Stimulated activated naive CD8-positive, alpha-beta T cell treated with anti-CD3 and anti-CD28 coated beads, Interleukin-15, amount 100 ng/mL, for 72 hours (primary cell): ENCODE measurements around the gene ABCA6.
"Not testable (repeated sequence)": the region's sequence is repeated elsewhere in the genome, so short reads cannot be mapped to it uniquely, and the experiment has no call there.

Experiments used
- ATAC-seq: fragments of 150-1000 bp; cut with Tn5 transposase; 2 replicates; pipeline ENCODE4 v1.10.0; 2021; ENCODE audit warnings: mild to moderate bottlenecking, moderate library complexity
- DNase-seq, 2 donors: peaks; one replicate each; pipeline ENCODE4 v3.0.0; 2021 to 2022
- H3K27ac Mint-ChIP-seq, 2 donors: one replicate each; pipeline ENCODE4 v1.8.0; 2022; ENCODE audit warnings: mild to moderate bottlenecking in 2 of 2, mixed read lengths in 2 of 2, moderate library complexity in 2 of 2
- H3K27me3 Mint-ChIP-seq: one replicate; pipeline ENCODE4 v1.8.0; 2022; ENCODE audit warnings: mixed read lengths
- H3K4me1 Mint-ChIP-seq: one replicate; pipeline ENCODE4 v1.8.0; 2022; ENCODE audit warnings: mild to moderate bottlenecking, mixed read lengths
- H3K4me3 Mint-ChIP-seq, 2 donors: one replicate each; pipeline ENCODE4 v1.8.0; 2022; ENCODE audit warnings: mild to moderate bottlenecking in 2 of 2, mixed read lengths in 2 of 2, moderate library complexity in 1 of 2
- H3K9me3 Mint-ChIP-seq, 2 donors: one replicate each; pipeline ENCODE4 v1.8.0; 2022; ENCODE audit warnings: mixed read lengths in 2 of 2

The ABCA6 gene, protein sequence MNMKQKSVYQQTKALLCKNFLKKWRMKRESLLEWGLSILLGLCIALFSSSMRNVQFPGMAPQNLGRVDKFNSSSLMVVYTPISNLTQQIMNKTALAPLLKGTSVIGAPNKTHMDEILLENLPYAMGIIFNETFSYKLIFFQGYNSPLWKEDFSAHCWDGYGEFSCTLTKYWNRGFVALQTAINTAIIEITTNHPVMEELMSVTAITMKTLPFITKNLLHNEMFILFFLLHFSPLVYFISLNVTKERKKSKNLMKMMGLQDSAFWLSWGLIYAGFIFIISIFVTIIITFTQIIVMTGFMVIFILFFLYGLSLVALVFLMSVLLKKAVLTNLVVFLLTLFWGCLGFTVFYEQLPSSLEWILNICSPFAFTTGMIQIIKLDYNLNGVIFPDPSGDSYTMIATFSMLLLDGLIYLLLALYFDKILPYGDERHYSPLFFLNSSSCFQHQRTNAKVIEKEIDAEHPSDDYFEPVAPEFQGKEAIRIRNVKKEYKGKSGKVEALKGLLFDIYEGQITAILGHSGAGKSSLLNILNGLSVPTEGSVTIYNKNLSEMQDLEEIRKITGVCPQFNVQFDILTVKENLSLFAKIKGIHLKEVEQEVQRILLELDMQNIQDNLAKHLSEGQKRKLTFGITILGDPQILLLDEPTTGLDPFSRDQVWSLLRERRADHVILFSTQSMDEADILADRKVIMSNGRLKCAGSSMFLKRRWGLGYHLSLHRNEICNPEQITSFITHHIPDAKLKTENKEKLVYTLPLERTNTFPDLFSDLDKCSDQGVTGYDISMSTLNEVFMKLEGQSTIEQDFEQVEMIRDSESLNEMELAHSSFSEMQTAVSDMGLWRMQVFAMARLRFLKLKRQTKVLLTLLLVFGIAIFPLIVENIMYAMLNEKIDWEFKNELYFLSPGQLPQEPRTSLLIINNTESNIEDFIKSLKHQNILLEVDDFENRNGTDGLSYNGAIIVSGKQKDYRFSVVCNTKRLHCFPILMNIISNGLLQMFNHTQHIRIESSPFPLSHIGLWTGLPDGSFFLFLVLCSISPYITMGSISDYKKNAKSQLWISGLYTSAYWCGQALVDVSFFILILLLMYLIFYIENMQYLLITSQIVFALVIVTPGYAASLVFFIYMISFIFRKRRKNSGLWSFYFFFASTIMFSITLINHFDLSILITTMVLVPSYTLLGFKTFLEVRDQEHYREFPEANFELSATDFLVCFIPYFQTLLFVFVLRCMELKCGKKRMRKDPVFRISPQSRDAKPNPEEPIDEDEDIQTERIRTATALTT (N-terminal part only)

DNA sequence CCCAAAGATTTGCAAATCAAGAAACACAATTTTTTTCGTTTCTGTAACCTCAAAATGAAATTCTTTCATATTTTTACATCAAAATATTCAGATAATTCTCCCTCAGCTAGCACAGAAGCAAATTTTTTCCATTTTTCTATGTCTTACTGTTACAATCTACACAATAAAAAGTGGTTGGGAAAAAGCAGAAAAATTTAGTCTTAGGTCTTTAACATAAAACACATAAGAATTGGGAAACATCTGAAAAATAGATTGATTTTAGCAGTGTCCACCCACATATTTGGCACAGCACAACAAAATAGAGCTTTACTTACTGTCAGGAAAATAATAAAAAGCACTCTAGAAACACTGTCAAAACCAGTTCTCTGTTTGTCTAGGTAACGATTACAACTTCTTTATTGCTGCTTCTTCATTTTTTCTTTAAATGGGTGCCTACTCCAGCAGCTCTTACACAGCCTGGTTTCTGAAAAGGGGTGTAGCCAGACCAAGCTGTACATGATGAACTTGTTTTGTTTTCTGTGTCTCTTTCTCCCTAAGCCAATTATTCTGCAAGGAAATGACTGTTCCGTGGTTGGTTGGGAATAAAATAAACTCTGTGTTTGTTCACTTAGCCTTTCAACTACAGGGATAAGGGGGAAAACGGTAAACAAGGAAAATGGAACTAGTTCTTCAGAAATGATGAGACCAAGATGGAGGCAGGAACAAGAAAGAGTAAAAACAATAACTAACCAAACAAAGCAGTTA lies at the start of gene ABCA6:
Gene ABCA6 (minus strand): TSS at position 465 of the 744 bp plus-strand sequence. CDS start 1,192 bp downstream, outside the sequence.
- H3K27me3 Mint-ChIP-seq: peaks cover 7% of the 10 kb centered on the region
- no peak for ATAC-seq
- no peak within 1 kb of the TSS for H3K4me3 Mint-ChIP-seq
- no peaks in the 10 kb centered on the region for H3K9me3 Mint-ChIP-seq
- no peaks in the 10 kb centered on the region for H3K4me1 Mint-ChIP-seq
- DNase-seq: no peak
- no peak within 1 kb of the TSS for H3K27ac Mint-ChIP-seq

DNA sequence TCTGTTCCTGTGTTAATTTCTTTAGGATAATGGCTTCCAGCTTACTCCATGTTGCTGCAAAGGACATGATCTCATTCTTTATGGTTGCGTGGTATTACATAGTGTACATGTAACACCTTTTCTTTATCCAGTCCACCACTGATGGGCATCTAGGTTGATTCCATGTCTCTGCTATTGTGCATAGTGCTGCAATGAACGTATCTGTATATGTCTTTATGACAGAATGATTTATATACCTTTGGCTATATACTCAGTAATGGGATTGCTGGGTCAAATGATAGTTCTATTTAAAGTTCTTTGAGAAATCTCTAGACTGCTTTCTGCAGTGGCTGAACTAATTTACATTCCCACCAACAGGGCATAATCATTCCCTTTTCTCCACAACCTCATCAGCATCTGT lies 47.1 kb upstream of the ABCA6 start:
- Mint-ChIP-seq H3K4me3 (no peak overlapping the region), H3K27ac (no peak overlapping the region), H3K9me3 (no peaks in the 10 kb centered on the region), H3K27me3 (no peaks in the 10 kb centered on the region), H3K4me1 (no peaks in the 10 kb centered on the region)
- no peak for DNase-seq
- ATAC-seq: no peak

DNA sequence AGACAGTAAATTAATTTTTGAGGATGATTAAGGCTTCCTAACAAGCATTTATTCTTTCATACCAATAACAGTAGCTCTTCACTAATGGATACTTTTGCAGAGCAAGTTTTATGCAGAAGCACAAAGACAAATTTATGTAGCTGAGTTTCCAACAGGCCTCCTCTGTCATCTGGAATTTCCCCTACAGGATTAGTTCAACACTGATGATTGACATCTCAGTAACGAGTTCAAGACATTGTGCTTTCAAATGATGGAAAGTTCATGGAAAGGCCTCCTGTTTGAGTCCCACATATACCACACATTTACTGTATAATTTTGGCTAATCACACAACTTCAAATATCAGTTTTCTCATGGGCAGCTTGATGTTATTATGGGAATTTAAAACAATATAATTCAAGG lies 46.4 kb upstream of the ABCA6 start:
- no peak for DNase-seq
- ATAC-seq: no peak

DNA sequence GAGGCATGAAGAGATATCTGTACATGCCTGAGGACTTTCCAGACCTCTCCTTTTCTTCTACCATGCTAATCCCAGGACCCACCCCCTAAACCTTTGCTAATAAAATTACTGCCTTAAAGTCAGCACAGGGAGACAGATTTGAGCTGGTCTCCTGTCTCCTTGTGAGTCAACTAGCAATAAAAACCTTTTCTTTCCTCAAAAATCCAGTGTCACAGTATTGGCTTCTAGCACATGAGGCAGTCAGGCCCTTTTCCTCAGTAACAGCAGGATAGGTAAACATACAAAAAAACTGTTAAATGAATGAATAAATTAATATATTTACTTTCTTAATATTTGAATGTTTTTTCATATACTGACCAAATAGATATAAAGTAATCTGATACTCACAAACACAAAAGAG lies 45.6 kb upstream of the ABCA6 start:
- DNase-seq (no peak), ATAC-seq (no peak)
- Mint-ChIP-seq H3K4me1 (no peaks in the 10 kb centered on the region), H3K9me3 (no peaks in the 10 kb centered on the region), H3K27ac (no peak overlapping the region), H3K27me3 (no peaks in the 10 kb centered on the region), H3K4me3 (no peak overlapping the region)

More for the DNA sequence above, 46.4 kb upstream of the ABCA6 start:
- Mint-ChIP-seq H3K9me3 (no peaks in the 10 kb centered on the region), H3K4me1 (no peaks in the 10 kb centered on the region), H3K27ac (no peak overlapping the region), H3K27me3 (no peaks in the 10 kb centered on the region), H3K4me3 (no peak overlapping the region)

DNA sequence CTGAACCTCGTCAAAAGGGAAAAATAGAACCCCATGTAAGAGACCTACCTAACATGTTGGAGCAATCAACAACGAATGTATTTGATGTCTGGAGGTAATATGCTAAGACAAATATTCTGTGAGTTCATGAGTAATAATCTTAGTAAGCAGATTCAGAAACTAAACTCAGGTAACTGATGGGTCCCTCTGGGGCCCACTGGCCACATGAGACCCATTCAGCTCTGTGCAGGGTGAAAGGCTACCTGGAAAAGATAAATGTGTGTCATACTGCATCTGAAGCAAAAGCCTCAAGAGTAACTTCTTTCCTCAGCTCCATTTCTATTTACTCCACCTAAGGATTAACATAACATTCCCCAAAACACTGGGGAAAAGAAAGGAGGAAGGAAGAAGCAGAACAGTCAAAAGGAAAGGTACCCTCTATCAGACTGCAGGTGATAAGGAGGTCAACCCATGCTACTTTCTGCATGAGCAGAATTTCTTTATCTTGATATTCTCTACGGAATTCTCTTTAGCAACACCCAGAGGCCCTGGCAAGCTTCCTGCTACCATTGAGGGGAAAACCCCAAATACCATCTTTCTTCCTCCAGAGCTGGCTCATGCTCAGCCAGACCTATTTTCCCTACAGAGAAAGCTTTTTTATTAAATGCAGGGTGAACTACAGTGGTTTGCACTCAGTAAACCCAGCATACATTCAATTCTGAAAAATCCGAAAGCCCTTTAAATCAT lies 37.7 kb upstream of the ABCA6 start:
- no peak for DNase-seq

DNA sequence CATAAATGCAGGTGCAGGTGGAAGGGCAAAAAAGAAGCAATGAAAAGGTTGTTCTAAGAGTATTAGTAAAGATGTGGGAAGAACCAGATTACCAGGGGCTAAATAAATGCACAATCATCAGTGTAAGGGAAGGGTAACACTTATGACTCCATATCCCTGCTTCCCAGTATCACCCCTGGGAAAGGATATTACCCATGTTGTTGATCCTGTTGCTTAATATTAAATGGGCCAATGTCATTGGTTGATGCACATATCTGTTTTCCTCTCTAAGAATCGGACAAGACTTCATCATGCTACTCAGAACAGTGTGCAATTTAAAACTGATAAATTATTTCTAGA lies 34.7 kb upstream of the ABCA6 start:
- Mint-ChIP-seq H3K4me1 (no peaks in the 10 kb centered on the region), H3K9me3 (no peaks in the 10 kb centered on the region), H3K27ac (peak overlapping the region in 1 of 2 donors; percentile 61), H3K27me3 (no peaks in the 10 kb centered on the region), H3K4me3 (no peak overlapping the region)
- ATAC-seq: no peak
- DNase-seq: no peak

More for the DNA sequence above, 37.7 kb upstream of the ABCA6 start:
- H3K27me3 Mint-ChIP-seq: no peaks in the 10 kb centered on the region
- no peaks in the 10 kb centered on the region for H3K4me1 Mint-ChIP-seq
- no peak overlapping the region for H3K4me3 Mint-ChIP-seq
- no peak overlapping the region for H3K27ac Mint-ChIP-seq
- ATAC-seq: no peak
- H3K9me3 Mint-ChIP-seq: no peaks in the 10 kb centered on the region

DNA sequence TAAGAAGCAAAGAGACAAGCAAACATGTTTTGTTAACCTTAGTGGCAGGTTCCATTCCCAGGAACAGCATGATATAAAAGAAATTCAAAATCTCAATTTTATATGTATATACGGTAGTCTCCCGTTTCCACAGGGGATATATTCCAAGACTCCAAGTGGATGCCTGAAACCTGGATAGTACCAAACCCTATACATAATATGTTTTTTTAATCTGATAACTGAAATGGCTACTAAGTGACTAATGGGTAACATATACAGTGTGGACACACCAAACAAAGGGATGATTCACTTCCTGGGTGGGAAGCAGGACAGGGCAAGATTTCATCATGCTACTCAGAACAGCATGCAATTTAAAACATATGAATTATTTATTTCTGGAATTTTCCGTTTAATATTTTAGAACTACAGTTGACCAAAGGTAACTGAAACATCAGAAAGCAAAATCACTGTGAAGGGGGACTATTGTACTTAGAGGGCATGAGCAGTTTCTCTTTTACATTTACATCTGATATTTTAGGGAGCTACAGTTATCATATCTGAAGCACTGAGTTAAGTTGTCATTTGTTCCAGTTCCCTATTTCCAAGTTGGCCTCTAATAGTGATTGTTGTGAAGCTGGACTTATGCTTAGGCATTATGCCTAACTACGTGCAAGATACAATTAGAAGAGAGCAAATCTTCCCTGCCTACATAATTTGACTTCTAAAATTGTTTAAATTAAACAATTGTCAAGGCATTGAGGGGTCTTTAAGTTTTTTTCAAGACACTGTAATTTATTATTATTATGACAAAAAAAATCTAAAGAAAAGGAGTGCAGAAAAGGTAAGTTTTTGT lies 34.1 kb upstream of the ABCA6 start:
- DNase-seq: no peak
- peak overlapping the region in 1 of 2 donors; percentile 61 for H3K27ac Mint-ChIP-seq
- no peaks in the 10 kb centered on the region for H3K4me1 Mint-ChIP-seq
- peak; percentile 45 for ATAC-seq
- H3K9me3 Mint-ChIP-seq: no peaks in the 10 kb centered on the region
- no peak overlapping the region for H3K4me3 Mint-ChIP-seq
- no peaks in the 10 kb centered on the region for H3K27me3 Mint-ChIP-seq

DNA sequence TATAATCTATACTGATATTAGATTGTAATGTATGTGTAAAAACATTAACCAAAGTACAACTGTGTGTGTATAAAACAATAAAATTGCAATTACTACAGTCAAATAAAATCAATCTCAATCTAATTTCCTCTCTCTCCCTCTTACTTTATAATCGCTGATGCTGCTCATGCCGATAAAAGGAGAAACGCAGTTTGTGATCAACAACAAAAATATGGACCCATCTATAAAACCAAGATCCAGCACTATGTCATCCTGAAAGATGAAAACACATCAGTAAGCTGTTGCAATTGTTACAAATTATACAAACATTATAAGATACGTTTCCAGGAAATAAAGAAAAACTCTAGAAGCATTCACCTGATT lies 33.5 kb upstream of the ABCA6 start:
- Mint-ChIP-seq H3K27ac (no peak overlapping the region), H3K4me1 (no peaks in the 10 kb centered on the region), H3K9me3 (no peaks in the 10 kb centered on the region), H3K27me3 (no peaks in the 10 kb centered on the region), H3K4me3 (no peak overlapping the region)
- ATAC-seq (no peak), DNase-seq (no peak)

DNA sequence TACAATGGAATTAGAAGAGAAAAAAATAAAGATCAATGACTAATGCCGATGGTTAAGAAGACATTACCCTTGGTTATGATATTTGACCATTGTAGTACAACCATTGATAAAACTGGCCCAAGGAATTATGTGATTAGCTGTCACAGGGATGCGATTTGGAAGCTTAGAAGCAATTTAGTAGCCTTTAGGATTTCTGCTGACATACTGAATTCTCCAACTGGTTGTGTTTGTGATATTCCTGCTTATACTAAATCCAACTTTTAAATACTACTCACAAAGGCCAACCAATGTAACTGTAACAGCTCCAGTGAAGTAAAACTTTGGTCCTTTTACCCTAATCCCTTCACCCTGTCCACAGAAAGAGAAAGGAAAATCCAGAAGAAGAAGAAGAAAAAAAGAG lies 31.4 kb upstream of the ABCA6 start:
- H3K27me3 Mint-ChIP-seq: no peaks in the 10 kb centered on the region
- no peak for DNase-seq
- no peak for ATAC-seq
- no peak overlapping the region for H3K27ac Mint-ChIP-seq
- H3K9me3 Mint-ChIP-seq: no peaks in the 10 kb centered on the region
- H3K4me3 Mint-ChIP-seq: no peak overlapping the region
- H3K4me1 Mint-ChIP-seq: no peaks in the 10 kb centered on the region

DNA sequence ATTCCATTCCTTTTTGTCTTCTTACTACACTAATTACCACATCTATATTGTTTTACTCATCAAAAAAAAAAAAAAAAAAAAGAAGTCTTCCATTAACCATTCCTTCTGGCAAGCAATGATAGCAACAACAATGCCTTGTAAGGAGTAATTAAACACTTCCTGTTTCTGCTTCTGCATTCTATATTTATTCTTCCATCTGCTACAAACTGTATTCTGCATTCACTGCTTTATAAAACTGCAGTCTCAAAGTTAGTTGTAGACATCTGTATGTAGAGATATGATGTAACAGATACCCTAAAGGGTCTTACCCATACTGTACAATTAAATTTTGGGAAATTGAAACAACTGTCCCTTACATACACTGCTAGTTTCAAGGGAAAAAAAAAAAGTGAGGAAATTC lies 28.7 kb upstream of the ABCA6 start:
- no peak overlapping the region for H3K27ac Mint-ChIP-seq
- no peaks in the 10 kb centered on the region for H3K4me1 Mint-ChIP-seq
- no peaks in the 10 kb centered on the region for H3K9me3 Mint-ChIP-seq
- H3K27me3 Mint-ChIP-seq: no peaks in the 10 kb centered on the region
- ATAC-seq (no peak), DNase-seq (no peak)
- no peak overlapping the region for H3K4me3 Mint-ChIP-seq

DNA sequence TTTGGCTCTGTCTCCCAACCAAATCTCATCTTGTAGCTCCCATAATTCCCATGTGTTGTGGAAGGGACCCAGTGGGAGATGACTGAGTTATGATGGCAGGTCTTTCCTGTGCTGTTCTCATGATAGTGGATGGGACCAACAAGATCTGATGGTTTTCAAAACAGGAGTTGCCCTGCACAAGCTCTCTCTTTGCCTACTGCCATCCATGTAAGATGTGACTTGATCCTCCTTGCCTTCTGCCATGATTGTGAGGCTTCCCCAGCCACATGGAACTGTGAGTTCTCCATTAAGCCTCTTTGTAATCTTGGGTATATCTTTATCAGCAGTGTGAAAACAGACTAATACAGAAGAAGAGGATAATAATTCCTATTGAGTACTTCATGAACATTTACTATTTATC lies 26.9 kb upstream of the ABCA6 start:
- H3K27ac Mint-ChIP-seq, ATAC-seq, H3K9me3 Mint-ChIP-seq, DNase-seq, H3K4me1 Mint-ChIP-seq, H3K4me3 Mint-ChIP-seq, H3K27me3 Mint-ChIP-seq: not testable (repeated sequence)

DNA sequence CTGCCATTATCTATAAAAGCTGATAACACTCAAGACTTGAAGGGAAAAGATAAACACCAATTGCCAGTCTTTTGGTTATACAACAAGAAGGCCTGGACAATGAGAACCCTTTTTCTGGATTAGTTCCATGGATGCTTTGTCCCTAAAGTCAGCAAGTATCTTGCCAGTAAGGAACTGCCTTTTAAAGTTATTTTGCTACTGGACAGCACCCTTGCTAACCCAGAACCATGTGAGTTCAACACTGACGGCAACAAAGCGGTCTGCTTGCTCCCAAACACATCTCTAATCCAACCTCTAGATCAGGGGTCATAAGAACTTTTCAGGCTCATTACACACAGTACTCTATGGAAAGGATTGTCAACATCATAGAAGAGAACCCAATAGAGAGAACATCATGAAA lies 25.3 kb upstream of the ABCA6 start:
- no peaks in the 10 kb centered on the region for H3K4me1 Mint-ChIP-seq
- H3K9me3 Mint-ChIP-seq: no peaks in the 10 kb centered on the region
- no peak overlapping the region for H3K4me3 Mint-ChIP-seq
- DNase-seq (no peak), ATAC-seq (no peak)
- no peaks in the 10 kb centered on the region for H3K27me3 Mint-ChIP-seq
- H3K27ac Mint-ChIP-seq: no peak overlapping the region

DNA sequence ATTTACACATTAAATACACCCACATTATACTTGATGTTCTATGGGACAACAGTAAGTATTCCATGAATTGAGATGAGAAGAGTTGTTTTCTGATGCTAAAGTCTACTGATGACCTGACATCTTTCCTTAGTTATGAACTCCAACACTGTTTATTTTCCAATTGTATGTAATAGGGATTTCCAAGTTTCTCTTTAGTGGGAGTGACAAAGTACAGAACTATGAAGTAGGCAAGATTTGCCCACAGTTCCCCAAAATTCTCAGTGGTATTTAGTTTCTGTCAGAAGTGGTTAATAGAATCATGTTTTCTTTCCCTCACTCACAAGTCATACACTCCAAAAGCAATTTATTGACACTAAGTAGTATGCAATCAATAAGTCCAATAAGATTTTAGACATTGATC lies 22.5 kb upstream of the ABCA6 start:
- Mint-ChIP-seq H3K4me3 (no peak overlapping the region), H3K27me3 (no peaks in the 10 kb centered on the region), H3K9me3 (no peaks in the 10 kb centered on the region), H3K4me1 (no peaks in the 10 kb centered on the region), H3K27ac (no peak overlapping the region)
- DNase-seq: no peak
- no peak for ATAC-seq

DNA sequence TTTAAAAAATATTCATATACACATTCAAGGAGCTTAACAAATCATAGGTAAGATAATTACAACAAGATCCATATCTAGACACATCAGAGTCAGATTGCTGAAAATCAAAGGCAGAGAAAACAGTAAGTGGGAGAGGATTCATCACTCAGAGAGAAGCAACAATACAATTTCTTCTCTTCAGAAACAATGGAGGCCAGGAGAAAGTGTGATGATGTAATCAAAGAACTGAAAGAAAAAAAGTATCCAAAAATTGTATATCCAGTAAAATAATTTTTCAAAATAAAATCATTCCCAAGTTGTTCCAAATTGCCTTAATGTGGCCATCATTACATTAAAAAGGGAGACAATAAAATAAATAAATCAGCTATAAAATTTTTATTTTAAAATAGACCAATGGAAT lies 17.7 kb upstream of the ABCA6 start:
- no peaks in the 10 kb centered on the region for H3K4me1 Mint-ChIP-seq
- H3K27ac Mint-ChIP-seq: no peak overlapping the region
- H3K9me3 Mint-ChIP-seq: no peaks in the 10 kb centered on the region
- DNase-seq (no peak), ATAC-seq (no peak)
- H3K4me3 Mint-ChIP-seq: no peak overlapping the region
- no peaks in the 10 kb centered on the region for H3K27me3 Mint-ChIP-seq
